Esophagus muscularis mucosa (tissue), 4 donors: ENCODE results near the gene SYVN1. TPM values are rescaled to one million over a fixed set of nuclear protein-coding genes. Genes with fewer than 3 reads are reported as not detected.

Experiments used
- DNase-seq: peaks from one replicate; pipeline ENCODE4 v3.0.0-alpha.2; 2017; ENCODE audit errors: extremely low spot score
- H3K27ac ChIP-seq, 4 donors: fragments of 200-600 bp; sonication (generic); replicated peaks in 1 of 4; 1 replicate in 3 of 4; 2 replicates in 1 of 4; pipeline ENCODE4 v1.5.1; 2016 to 2019; ENCODE audit warnings: mild to moderate bottlenecking in 1 of 4
- H3K27me3 ChIP-seq, 4 donors: fragments of 200-600 bp; sonication (generic); one replicate each; pipeline versions ENCODE4 v1.5.1 to v1.6.0; 2016 to 2019
- H3K36me3 ChIP-seq, 4 donors: fragments of 200-600 bp; sonication (generic); one replicate each; pipeline ENCODE4 v1.5.1; 2016 to 2019
- H3K4me1 ChIP-seq, 4 donors: fragments of 200-600 bp; sonication (generic); one replicate each; pipeline ENCODE4 v1.5.1; 2016 to 2019
- H3K4me3 ChIP-seq, 4 donors: fragments of 200-600 bp; sonication (generic); 1 replicate in 2 of 4; 2 replicates in 2 of 4; pipeline ENCODE4 v1.5.1; 2016 to 2019; ENCODE audit warnings: mild to moderate bottlenecking in 4 of 4, moderate library complexity in 1 of 4
- H3K9me3 ChIP-seq, 4 donors: fragments of 200-600 bp; sonication (generic); 1 replicate in 3 of 4; 2 replicates in 1 of 4; pipeline ENCODE4 v1.5.1; 2016 to 2019
- EP300 ChIP-seq: sonication (generic); formaldehyde crosslinking; IDR thresholded peaks from one replicate; pipeline ENCODE4 v1.6.1; 2017; ENCODE audit warnings: antibody characterized with exemption
- POLR2A ChIP-seq: fragments of 450-650 bp; IDR thresholded peaks from one replicate; pipeline ENCODE4 v1.6.1; 2017; ENCODE audit warnings: antibody characterized with exemption, moderate library complexity, mild to moderate bottlenecking, low read depth
- POLR2AphosphoS5 ChIP-seq, 2 donors: sonication (generic); formaldehyde crosslinking; IDR thresholded peaks; one replicate each; pipeline ENCODE4 v1.6.1; 2017; ENCODE audit warnings: antibody characterized with exemption in 2 of 2
- WGBS: methylation state at CpG from one replicate; pipeline ENCODE4 v1.1.5; 2018; 5-methylcytosine and 5-hydroxymethylcytosine counted together
- intact Hi-C: fragments of 100-400 bp; cut with DNase I; formaldehyde crosslinking; loops from one replicate; pipeline ENCODE4 v1.15.1; 2023
- total RNA-seq, 4 donors: library from RNA; depleted of rRNA; stranded (reverse); fragments of >200 nt; gene quantifications; one replicate each; pipeline versions ENCODE4 v1.1.0 to v1.2.1, GENCODE V29; 2016
- TF ChIP-seq, protein P1 (sequence below), 3 experiments: fragments of 200-600 bp in 2 of 3; fragments of 450-650 bp in 1 of 3; sonication (generic) in 2 of 3; IDR thresholded peaks; one replicate each; pipeline ENCODE4 v1.5.1; 2017 to 2019; ENCODE audit warnings: antibody characterized with exemption in 3 of 3, mild to moderate bottlenecking in 2 of 3, moderate library complexity in 1 of 3

The SYVN1 gene
- total RNA-seq, 4 donors from 2014 or later: 24.1 to 39.5 (median 27.5) TPM

DNA sequence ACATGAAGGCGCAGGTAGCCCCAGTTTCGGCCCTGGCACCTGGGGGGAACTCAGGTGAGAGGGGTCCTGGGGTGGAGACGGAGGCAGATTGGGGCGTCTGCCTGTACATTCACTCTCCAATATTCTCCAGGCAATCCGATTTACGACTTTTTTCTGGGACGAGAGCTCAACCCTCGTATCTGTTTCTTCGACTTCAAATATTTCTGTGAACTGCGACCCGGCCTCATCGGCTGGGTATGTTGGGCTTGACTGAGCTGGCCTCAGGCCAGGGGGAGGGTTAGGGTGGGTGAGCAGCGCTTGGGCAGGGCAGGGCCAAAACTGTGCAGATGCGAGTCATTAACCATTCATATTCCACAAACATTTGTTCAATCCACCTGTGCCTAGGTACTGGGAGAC is 21.0 kb downstream of the SYVN1 start:
- intact Hi-C loops: loop anchor here (5.0 kb wide), 1 partner anchor 101 kb away; the partner anchor contains the start of gene ARL2
- no peak for DNase-seq
- WGBS: 9% methylated on average over 14 of the region's 14 CpGs
- H3K4me3 ChIP-seq: peak overlapping the region; percentile 52 to 65 (median 58)
- peak overlapping the region in 2 of 4 donors; percentile 77 to 87 for H3K27ac ChIP-seq
- no peaks in the 10 kb centered on the region for H3K27me3 ChIP-seq
- H3K36me3 ChIP-seq: peaks cover 11 to 44% (median 31%) of the 10 kb centered on the region in 4 donors
- H3K9me3 ChIP-seq: no peaks in the 10 kb centered on the region
- peaks cover 55 to 68% (median 60%) of the 10 kb centered on the region in 4 donors for H3K4me1 ChIP-seq
- TF ChIP-seq, protein P1, sequence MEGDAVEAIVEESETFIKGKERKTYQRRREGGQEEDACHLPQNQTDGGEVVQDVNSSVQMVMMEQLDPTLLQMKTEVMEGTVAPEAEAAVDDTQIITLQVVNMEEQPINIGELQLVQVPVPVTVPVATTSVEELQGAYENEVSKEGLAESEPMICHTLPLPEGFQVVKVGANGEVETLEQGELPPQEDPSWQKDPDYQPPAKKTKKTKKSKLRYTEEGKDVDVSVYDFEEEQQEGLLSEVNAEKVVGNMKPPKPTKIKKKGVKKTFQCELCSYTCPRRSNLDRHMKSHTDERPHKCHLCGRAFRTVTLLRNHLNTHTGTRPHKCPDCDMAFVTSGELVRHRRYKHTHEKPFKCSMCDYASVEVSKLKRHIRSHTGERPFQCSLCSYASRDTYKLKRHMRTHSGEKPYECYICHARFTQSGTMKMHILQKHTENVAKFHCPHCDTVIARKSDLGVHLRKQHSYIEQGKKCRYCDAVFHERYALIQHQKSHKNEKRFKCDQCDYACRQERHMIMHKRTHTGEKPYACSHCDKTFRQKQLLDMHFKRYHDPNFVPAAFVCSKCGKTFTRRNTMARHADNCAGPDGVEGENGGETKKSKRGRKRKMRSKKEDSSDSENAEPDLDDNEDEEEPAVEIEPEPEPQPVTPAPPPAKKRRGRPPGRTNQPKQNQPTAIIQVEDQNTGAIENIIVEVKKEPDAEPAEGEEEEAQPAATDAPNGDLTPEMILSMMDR (IDR thresholded peaks at IDR 0.05): no peak
- no peak for TF ChIP-seq EP300
- no peak for TF ChIP-seq POLR2AphosphoS5 (IDR thresholded peaks at IDR 0.05)
- TF ChIP-seq POLR2A: no peak

DNA sequence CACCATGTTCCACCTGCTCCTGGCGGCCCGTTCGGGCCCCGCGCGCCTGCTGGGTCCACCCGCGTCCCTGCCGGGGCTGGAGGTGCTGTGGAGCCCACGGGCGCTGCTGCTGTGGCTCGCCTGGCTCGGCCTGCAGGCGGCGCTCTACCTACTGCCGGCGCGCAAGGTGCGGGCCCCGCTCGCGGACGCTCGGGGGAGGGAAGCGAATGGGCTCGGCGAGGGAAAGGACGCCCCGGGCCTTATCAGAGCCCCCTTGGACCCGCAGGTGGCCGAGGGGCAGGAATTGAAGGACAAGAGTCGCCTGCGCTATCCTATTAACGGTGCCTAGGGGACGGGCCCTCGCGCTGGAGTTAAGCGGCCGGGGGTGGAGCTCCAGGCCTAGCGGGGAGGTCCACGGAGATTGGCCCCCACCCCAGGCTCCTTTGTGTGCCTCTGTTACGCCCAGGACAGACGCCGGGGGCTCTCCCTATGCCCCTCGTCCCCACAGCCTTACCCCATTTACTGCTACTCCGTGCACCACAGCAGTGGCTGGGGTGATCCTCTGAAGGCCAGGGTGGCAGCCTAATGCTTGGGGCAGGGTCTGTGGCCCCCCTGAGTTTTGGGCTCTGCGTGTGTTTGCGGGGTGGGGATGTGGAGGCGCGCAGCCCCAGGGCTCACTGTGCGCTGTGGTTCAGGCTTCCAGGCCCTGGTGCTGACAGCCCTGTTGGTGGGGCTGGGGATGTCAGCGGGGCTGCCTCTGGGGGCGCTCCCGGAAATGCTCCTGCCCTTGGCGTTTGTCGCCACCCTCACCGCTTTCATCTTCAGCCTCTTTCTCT is 21.6 kb downstream of the SYVN1 start:
- Histone ChIP-seq H3K27me3 (no peaks in the 10 kb centered on the region), H3K36me3 (peaks cover 17 to 45% (median 34%) of the 10 kb centered on the region in 4 donors), H3K27ac (peak overlapping the region; percentile 77 to 87 (median 84)), H3K9me3 (no peaks in the 10 kb centered on the region), H3K4me1 (peaks cover 51 to 62% (median 55%) of the 10 kb centered on the region in 4 donors), H3K4me3 (peak overlapping the region; percentile 52 to 65 (median 58))
- intact Hi-C loops: loop anchor here (5.0 kb wide), 1 partner anchor 100 kb away; the partner anchor contains the start of gene ARL2
- DNase-seq: no peak
- WGBS: 0% methylated on average over 2 of the region's 57 CpGs
- no peak for TF ChIP-seq EP300
- TF ChIP-seq POLR2AphosphoS5 (IDR thresholded peaks at IDR 0.05): peak; percentile 56 to 64
- TF ChIP-seq POLR2A: no peak
- TF ChIP-seq, protein P1 (IDR thresholded peaks at IDR 0.05): peak; percentile 83 to 90 (median 85)

DNA sequence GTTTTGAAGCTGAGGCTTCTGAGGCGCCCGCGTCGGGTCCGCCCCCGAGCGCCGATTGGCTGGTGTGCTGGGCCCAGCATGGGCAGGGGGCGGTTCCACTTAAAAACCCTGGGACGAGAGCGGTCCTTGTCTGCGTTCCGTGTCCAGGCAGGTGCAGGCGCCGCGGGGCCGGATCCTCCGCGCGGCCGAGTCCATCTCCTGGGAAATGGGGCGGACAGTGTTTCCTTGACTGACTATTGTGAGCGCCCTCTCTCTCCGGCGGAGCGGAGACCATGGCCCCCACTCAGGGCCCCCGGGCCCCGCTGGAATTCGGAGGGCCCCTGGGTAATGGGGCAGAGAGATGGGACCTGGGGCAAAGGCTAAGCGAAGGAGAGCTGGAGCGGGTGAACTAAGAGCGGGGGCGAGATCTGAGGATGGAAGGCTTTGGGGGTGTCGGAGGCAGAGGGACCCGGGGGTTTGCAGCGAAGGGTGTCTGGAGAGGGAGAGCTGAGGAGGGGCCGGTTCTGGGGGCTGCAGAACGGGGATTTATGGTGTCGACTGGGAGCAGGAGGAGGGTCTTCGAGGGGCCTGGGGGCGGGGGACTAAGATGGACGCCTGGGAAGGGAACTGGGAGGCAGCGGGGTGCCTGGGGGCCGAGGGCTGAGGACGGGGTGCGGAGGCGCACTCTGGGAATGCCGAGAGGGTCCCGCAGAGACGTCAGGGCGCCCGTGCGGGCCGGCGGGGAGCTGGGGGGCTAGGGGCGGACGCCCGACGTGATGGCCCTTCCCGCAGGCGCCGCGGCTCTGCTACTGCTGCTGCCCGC is 22.4 kb downstream of the SYVN1 start, which contains the start of gene TM7SF2:
Gene TM7SF2, plus strand, starts transcription at position 129 of the 802 bp plus-strand sequence. Its CDS starts 144 bp downstream, at position 273.
- peaks cover 48 to 59% (median 52%) of the 10 kb centered on the region in 4 donors for H3K4me1 ChIP-seq
- 2% methylated on average over 18 of the region's 64 CpGs for WGBS
- intact Hi-C loops: loop anchor here (5.0 kb wide), 1 partner anchor 100 kb away; the partner anchor contains the start of gene ARL2
- H3K4me3 ChIP-seq: peak within 1 kb of the TSS; percentile 52 to 65 (median 58)
- peak; percentile 99 for DNase-seq
- no peaks in the 10 kb centered on the region for H3K27me3 ChIP-seq
- H3K9me3 ChIP-seq: no peaks in the 10 kb centered on the region
- H3K36me3 ChIP-seq: peaks cover 20 to 53% (median 42%) of the 10 kb centered on the region in 4 donors
- H3K27ac ChIP-seq: peak within 1 kb of the TSS; percentile 77 to 87 (median 84)
- TF ChIP-seq EP300: no peak
- no peak for TF ChIP-seq POLR2A
- peak; percentile 89 to 95 for TF ChIP-seq POLR2AphosphoS5 (IDR thresholded peaks at IDR 0.05)
- TF ChIP-seq, protein P1 (IDR thresholded peaks at IDR 0.05): peak in 1 of 3 experiments; percentile 29

DNA sequence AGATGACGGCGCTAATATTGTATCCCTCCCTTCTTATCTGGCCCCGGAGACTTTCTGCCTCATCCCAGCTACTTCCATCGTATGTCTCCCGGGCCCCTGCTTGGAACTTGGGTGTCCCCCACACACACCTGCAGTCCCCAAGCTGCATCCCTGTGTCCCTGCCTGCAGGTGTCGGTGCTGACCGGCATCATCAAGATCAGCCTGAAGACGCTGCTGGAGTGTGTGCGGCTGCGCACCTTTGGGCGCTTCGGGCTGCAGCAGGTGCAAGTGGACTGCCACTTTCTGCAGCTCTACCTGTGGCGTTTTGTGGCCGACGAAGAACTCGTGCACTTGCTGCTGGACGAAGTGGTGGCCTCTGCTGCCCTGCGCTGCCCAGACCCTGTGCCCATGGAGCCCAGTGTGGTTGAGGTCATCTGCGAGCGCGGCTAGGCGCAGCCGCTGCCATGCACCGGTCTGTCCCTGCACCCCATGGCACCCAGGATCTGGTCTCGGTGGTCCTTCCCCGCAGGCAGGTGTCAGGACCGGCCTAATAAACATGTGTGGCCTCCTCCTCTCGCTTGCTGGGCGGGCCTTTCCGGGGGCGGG is 23.1 kb downstream of the SYVN1 start:
- Histone ChIP-seq H3K27me3 (no peaks in the 10 kb centered on the region), H3K4me3 (peak overlapping the region; percentile 52 to 65 (median 58)), H3K4me1 (peaks cover 41 to 52% (median 45%) of the 10 kb centered on the region in 4 donors), H3K36me3 (peaks cover 20 to 52% (median 42%) of the 10 kb centered on the region in 4 donors), H3K27ac (peak overlapping the region; percentile 77 to 87 (median 84)), H3K9me3 (no peaks in the 10 kb centered on the region)
- intact Hi-C loops: loop anchor here (5.0 kb wide), 1 partner anchor 99 kb away; the partner anchor contains the start of gene ARL2
- TF ChIP-seq, protein P1 (IDR thresholded peaks at IDR 0.05): no peak
- WGBS: 90% methylated on average over 7 of the region's 31 CpGs
- DNase-seq: no peak
